Loucy (cell line): ENCODE results near the gene ASPHD2.
A peak's percentile ranks its signal among the peaks of the same experiment; 100 is the strongest.

Experiments used
- H2AFZ ChIP-seq: fragments of 200-600 bp; sonication (generic); 2 replicates; pipeline ENCODE4 v1.6.0; 2016; ENCODE audit warnings: antibody characterized with exemption, mild to moderate bottlenecking, low read length, moderate library complexity
- H3F3A ChIP-seq: fragments of 200-600 bp; 2 replicates; pipeline ENCODE4 v1.6.0; 2016; ENCODE audit warnings: antibody characterized with exemption, low read depth, mild to moderate bottlenecking
- H3K27me3 ChIP-seq: fragments of 200-600 bp; sonication (generic); 2 replicates; pipeline ENCODE4 v1.6.1; 2014; ENCODE audit warnings: low read length, mild to moderate bottlenecking; ENCODE audit not compliant: insufficient read depth, poor library complexity, severe bottlenecking
- H3K36me3 ChIP-seq: fragments of 200-600 bp; sonication (generic); 2 replicates; pipeline ENCODE4 v1.6.1; 2016; ENCODE audit warnings: low read length; ENCODE audit not compliant: insufficient read depth
- H3K4me1 ChIP-seq: fragments of 200-600 bp; sonication (generic); 2 replicates; pipeline ENCODE4 v1.5.1; 2014; ENCODE audit warnings: low read length, mild to moderate bottlenecking; ENCODE audit not compliant: insufficient read depth, poor library complexity, severe bottlenecking
- H3K4me2 ChIP-seq: fragments of 200-600 bp; sonication (generic); 2 replicates; pipeline ENCODE4 v1.6.0; 2014; ENCODE audit warnings: antibody characterized with exemption, low read length, low read depth, mild to moderate bottlenecking; ENCODE audit not compliant: poor library complexity, severe bottlenecking
- H3K4me3 ChIP-seq: fragments of 200-600 bp; sonication (generic); 2 replicates; pipeline ENCODE4 v1.5.1; 2014; ENCODE audit warnings: low read length, mild to moderate bottlenecking, mixed read lengths; ENCODE audit not compliant: poor library complexity, severe bottlenecking
- H3K79me2 ChIP-seq: fragments of 200-600 bp; sonication (generic); 2 replicates; pipeline ENCODE4 v1.6.1; 2014; ENCODE audit warnings: low read length; ENCODE audit not compliant: insufficient read depth
- H3K9ac ChIP-seq: fragments of 200-600 bp; sonication (generic); 2 replicates; pipeline ENCODE4 v1.6.0; 2014; ENCODE audit warnings: mild to moderate bottlenecking, low read depth, low read length, moderate library complexity; ENCODE audit not compliant: poor library complexity, severe bottlenecking
- H3K9me2 ChIP-seq: fragments of 200-600 bp; sonication (generic); replicated peaks from 2 replicates; pipeline ENCODE4 v1.6.1; 2016; ENCODE audit warnings: low read depth, low read length, mixed read lengths
- H3K9me3 ChIP-seq: fragments of 200-600 bp; sonication (generic); 2 replicates; pipeline ENCODE4 v1.6.1; 2014; ENCODE audit warnings: mild to moderate bottlenecking, antibody characterized with exemption, low read length, low read depth; ENCODE audit not compliant: insufficient read depth
- H4K20me1 ChIP-seq: fragments of 200-600 bp; sonication (generic); 2 replicates; pipeline ENCODE4 v1.6.0; 2014; ENCODE audit warnings: antibody characterized with exemption, low read length, mild to moderate bottlenecking; ENCODE audit not compliant: insufficient read depth, poor library complexity, severe bottlenecking
- CTCF ChIP-seq: fragments of 200-600 bp; sonication (generic); conservative IDR thresholded peaks from 2 replicates; pipeline ENCODE4 v1.5.1; 2014; ENCODE audit warnings: mild to moderate bottlenecking, antibody characterized with exemption, low read length
- EZH2phosphoT487 ChIP-seq: fragments of 200-600 bp; IDR thresholded peaks from 2 replicates; pipeline ENCODE4 v1.6.1; 2018; ENCODE audit warnings: antibody characterized with exemption, mild to moderate bottlenecking, moderate library complexity, borderline replicate concordance

Gene ASPHD2

DNA sequence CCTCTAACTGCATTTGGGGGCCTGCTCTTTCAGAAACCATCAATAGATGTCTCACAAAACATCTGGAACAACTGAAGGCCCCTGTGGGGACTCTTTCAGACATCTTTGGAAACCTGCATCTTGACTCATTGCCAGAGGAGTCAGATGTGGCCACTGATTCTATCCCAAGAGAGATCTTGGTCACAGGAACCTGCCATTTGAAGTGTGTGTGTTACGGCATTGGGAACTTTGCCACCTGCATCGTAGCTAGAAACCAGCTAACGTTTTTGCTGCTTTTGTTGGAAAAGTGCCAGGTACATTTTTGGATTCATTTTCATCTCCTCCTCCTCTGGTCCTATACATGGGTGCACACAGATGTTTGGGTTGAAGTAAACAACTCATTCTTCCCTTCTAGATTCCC lies 58.9 kb downstream of the ASPHD2 start:
- H3K4me3 ChIP-seq: no peak overlapping the region
- peaks cover 49% of the 10 kb centered on the region; the same call in 1 of the 2 replicates for H3K36me3 ChIP-seq
- H3K4me2 ChIP-seq: no peak overlapping the region
- no peaks in the 10 kb centered on the region for H3K9me3 ChIP-seq
- H3K9me2 ChIP-seq: no peaks in the 10 kb centered on the region
- TF ChIP-seq EZH2phosphoT487 (no peak), CTCF (no peak)
- no peak overlapping the region for H2AFZ ChIP-seq
- H3F3A ChIP-seq: no peaks in the 10 kb centered on the region
- no peaks in the 10 kb centered on the region for H3K27me3 ChIP-seq
- H4K20me1 ChIP-seq: no peaks in the 10 kb centered on the region
- peaks cover 28% of the 10 kb centered on the region for H3K4me1 ChIP-seq
- no peak overlapping the region for H3K9ac ChIP-seq
- peaks cover 32% of the 10 kb centered on the region for H3K79me2 ChIP-seq

GRCh38 chr22:26489447-26490036 lies 60.5 kb downstream of the ASPHD2 start:
- H3K9ac ChIP-seq: peak overlapping the region; percentile 16
- no peaks in the 10 kb centered on the region for H4K20me1 ChIP-seq
- no peak overlapping the region for H3K4me2 ChIP-seq
- H3K79me2 ChIP-seq: peaks cover 19% of the 10 kb centered on the region
- peaks cover 63% of the 10 kb centered on the region; the same call in 1 of the 2 replicates for H3K36me3 ChIP-seq
- no peak overlapping the region for H2AFZ ChIP-seq
- H3K9me2 ChIP-seq: no peaks in the 10 kb centered on the region
- no peaks in the 10 kb centered on the region for H3F3A ChIP-seq
- TF ChIP-seq CTCF (no peak), EZH2phosphoT487 (no peak)
- H3K27me3 ChIP-seq: no peaks in the 10 kb centered on the region
- no peak overlapping the region for H3K4me3 ChIP-seq
- H3K9me3 ChIP-seq: no peaks in the 10 kb centered on the region
- H3K4me1 ChIP-seq: peaks cover 23% of the 10 kb centered on the region

DNA sequence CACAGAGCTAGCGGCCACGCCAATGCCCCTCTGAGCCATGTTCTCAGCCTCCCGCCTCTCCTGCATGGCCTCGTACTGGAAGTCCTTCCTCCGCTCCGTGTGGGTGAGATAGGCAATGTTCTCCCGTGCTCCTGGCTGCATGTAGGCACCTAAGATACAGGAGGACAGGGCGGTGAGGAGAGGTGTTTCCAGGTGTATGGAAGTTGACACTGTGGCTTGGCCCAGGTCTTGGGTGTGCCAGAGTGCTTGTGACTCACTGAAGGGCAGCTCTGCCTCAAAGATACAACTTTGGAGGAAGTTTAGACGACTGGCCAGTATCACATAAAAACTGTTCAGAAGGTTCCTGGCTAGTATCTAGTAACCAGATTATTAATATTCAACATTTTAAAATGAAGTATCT lies 63.2 kb downstream of the ASPHD2 start:
- Histone ChIP-seq H4K20me1 (no peaks in the 10 kb centered on the region), H3K79me2 (no peaks in the 10 kb centered on the region), H3K9ac (no peak overlapping the region), H3K9me2 (no peaks in the 10 kb centered on the region), H3K4me2 (no peak overlapping the region), H3F3A (no peaks in the 10 kb centered on the region), H3K4me1 (peaks cover 7% of the 10 kb centered on the region), H3K27me3 (no peaks in the 10 kb centered on the region), H3K36me3 (peaks cover 86% of the 10 kb centered on the region), H2AFZ (no peak overlapping the region), H3K9me3 (no peaks in the 10 kb centered on the region), H3K4me3 (no peak overlapping the region)
- TF ChIP-seq EZH2phosphoT487 (no peak), CTCF (no peak)
